GM18867 (cell line): Measurements from ENCODE around the gene ABHD2.

Experiments used
- ATAC-seq: cut with Tn5 transposase; IDR thresholded peaks from one replicate; pipeline ENCODE4 v1.9.1; 2021; ENCODE audit warnings: mild to moderate bottlenecking, moderate library complexity; ENCODE audit not compliant: unreplicated experiment

The ABHD2 gene

DNA sequence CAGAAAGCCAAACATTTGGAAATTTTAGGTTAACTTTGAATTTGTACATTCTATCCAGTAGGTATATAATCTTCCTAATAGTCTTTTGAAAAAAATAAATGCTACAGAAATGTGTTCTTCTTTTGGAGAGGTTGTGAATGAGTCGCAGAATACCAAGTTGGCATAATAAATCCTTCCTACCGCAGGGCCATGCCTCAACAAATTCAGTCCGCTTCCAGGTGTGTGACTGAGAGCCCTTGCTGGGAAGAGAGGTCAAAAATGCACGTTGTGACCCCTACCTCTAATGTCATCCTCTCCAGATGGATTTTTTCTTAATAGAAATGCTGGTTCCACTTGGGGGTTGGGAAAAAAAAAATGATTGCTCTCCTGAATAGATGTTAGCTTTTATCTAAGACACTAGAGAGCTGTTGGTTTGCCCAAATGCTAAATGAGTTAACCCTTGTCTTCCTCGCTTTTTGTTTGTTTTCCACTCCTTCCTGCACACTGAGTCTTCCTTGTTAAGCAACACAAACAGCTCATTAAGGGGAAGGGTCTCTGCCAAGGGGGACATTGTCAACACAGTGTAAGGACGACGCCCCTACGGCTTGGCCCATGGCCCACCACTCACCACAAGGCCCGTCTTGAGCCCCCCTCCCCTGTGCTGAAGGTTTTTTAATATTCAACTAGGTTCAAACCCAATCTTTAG is 99.2 kb downstream of the ABHD2 start:
- ATAC-seq = no peak

DNA sequence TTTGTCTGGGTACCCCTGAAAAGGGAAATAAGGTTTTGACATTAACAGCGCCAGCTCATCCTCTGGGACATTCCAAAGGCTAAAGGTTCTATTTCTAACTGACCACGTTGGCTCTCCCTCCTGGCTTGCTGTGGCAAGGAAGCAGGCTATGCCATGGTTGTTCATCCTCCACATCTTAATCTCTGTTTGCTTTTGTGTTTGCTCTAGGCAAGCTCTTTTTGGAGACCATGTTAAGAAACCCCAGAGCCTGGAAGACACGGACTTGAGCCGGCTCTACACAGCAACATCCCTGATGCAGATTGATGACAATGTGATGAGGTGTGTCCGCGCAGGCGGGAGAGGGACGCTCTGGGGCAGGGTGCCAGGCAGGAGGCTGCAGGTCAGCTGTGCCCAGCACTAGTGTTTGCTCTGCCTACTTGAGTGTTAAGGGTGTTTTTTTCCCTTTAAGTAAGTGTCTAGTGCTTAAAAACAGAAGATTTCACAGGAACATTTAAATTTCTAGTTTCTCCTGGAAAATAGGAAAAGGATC is 99.8 kb downstream of the ABHD2 start:
- no peak for ATAC-seq

DNA sequence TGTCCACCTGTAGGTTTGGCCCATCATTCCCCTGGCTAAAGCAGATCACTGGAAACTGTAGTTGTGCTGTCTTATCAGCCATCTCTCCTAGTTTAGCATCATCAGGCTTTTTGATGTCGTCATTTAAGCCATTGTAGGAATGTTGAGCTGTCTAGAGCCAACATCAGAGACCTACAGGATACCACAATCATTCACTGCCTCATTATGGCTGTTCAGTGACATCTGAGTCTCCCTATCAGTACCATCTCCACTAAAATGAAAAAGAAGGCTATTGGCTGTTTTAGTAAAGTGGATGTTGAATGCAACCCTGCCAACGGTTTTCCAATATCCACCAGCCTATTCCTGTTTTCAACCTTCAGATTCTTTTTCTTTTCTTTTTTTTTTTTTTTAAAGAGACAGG is 103.9 kb downstream of the ABHD2 start:
- ATAC-seq = no peak

DNA sequence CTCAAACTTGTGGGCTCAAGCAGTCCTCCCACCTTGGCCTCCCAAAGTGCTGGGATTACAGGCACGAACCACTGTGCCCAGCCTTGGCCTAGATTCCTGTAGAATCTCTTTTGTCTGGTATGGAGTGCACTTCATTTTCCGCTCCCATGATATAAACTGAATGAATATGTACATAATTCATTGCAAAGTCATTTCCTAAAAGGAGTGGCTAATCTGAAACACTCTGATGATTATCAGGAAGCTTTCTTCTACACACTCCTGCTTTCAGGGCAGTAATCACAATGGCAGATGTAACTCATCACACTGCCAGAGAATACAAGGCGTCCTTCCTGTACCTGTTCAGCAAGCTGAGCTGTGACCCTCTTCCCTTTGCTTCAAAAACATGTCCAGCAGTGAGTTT is 104.5 kb downstream of the ABHD2 start:
- no peak for ATAC-seq

DNA sequence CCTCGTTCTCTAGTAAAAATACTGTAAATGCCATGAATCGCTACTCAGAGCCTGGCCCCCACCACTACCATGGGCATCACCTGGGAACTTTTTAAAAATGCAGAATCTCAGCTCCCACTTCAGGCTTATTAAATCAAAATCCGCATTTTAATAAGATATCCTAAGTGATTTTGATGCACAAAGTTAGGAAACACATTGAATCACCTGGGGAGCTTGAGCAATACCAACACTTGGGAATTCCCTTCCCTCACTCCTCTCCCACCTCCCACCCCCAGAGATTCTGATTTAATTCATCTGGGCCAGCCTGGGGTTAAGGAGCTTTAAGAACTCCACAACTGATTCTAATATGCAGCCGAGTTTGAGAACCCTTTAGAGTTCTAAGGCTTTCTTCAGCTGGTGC is 106.4 kb downstream of the ABHD2 start:
- ATAC-seq = no peak

DNA sequence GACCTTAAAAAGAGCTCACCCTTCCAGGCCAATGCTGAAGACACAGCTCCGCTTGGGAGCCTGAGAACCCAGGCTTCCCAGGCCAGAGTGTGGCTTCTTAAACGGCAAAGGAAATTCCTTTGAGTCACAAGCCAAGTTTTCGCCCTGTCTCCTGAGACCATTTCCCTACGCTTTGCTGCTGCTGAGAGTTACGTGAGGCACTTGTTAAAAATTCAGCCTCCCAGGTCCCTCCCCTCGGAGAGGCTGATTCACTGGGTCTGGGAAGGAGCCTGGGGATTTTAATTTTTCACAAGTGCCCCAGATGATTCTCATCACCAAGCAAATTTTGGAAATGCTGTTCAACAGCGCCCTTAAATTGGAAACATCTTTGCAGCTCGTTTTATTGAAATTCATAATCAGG is 107.6 kb downstream of the ABHD2 start:
- no peak for ATAC-seq

DNA sequence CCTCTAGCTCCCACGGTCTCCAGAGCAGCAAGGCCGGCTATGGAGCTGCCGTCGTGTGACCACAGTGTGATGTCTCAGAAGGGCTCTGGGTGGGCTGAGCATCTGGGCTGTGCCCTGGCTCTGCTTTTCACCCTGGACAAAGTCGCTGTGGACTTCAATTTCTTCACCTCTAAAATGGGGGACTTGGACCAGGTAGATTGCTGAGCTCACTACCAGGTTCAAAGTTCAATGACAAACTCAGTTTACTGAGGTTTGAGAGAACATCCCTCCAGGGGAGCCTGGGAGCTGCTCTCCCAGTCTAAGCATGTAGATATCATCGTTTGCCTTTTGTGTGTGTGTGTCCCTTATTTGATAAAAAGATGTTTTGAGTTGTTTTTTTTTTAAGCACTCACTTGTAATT is 108.0 kb downstream of the ABHD2 start:
- no peak for ATAC-seq

DNA sequence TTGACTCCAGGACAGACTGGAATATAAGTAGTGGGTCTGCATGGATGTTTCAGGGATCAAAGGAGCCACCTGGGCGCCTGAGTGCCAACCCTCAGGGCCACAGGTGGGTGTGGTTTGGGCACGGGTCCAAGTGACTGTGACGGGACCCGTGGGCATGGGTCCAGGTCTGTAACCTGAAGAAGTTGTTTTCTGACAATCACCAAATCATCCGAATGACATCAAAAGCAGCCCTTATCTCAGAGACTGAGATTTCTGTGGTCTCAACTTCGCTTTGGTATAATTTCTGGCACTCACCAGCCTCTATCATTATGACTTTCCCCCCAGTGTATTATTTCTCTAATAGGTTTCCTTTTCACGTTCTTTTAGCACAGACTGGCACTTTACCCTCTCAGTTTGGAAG is 108.7 kb downstream of the ABHD2 start:
- no peak for ATAC-seq

DNA sequence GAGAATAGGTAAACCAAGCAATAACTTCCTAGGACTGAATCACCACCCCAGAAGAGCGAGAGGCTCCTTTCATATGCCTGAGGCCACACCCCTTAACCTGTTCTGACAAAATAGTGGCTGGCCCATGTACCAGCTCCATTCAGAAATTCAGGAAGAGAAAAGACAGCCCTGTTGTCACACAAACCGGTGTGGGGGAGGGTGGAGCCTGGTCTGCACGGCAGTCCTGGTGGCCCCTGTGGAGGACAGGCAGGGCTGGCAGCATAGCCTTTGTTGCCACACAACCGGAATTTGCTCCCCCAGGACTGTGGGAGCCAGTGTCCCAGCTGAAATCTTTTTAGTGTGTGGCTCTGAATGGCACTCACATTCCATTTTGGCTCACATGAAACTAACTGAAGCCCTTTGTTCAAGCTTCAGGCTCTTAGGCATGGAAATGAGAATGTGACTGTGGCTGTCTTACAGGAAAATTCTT is 109.3 kb downstream of the ABHD2 start:
- no peak for ATAC-seq

DNA sequence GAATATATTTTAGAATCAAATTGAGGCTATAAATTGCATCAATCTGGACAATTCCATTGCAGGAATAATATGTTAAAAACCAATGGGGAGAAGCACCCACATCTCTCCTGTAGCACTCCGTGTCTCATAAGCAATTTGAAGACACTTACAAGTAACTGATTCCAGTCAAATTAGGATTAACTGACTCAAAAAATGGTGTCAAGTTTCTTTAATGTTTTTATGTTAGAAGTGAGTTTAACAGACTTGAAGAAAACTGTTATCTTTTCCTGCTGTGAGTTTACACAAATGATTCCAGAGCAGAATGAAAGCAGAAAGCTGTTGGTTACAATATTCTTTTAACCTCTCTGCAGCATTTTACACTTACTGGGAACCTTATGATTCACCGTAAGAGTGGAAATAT is 109.9 kb downstream of the ABHD2 start:
- no peak for ATAC-seq

DNA sequence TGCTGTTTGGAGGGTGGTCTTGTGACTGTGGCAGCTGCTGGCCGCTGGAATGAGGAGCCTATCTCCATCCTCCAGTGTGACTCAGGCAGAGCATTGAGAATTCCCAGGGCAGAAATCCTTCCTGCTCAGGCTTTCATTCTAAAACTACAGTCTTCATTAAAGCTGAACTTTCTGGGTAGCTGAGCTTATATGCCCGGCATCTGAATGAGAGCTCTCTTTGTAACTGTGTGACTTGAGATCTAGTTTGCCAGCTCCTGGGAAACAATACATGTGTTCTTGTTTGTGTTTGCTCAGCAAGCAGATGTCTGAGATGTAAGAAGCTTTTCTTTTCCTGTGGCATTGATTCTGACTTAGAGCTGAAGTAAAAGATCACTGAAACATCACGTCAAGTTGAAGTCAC is 110.7 kb downstream of the ABHD2 start:
- ATAC-seq = no peak

DNA sequence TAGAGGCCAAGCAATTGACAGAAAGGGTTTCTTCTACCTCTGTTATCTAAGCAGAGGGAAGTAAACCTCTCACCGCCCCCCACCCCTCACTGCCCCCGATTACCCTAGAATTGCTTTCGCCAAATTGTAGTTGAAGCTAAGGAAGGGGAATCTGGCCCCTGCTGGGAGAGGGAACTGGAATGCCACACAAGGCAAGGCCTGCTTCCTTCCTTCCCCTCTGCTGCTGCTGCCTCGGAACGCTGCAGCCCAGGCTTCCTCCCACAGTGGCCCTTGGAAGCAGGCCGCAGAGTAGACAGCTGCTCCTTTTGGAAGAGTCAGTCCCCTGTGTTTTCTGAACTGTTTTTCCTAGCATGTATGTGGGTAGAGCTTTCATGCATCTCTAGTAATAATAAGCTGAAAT is 111.5 kb downstream of the ABHD2 start:
- no peak for ATAC-seq

DNA sequence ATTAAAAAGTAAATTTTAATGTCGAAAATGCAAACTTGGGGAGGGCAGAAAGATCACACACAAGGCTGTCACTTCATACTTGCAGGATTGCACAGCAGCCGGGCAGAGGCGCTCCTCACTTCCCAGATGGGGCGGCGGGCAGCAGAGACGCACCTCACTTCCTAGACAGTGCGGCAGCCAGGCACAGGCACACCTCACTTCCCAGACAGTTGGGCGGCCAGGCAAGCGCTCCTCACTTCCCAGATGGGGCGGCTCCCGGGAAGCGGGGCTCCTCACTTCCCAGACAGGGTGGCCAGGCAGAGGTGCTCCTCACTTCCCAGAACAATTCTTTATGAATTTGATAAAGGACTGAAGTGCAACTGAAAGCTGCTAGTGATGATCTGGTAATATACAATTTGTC is 111.9 kb downstream of the ABHD2 start:
- ATAC-seq = no peak

DNA sequence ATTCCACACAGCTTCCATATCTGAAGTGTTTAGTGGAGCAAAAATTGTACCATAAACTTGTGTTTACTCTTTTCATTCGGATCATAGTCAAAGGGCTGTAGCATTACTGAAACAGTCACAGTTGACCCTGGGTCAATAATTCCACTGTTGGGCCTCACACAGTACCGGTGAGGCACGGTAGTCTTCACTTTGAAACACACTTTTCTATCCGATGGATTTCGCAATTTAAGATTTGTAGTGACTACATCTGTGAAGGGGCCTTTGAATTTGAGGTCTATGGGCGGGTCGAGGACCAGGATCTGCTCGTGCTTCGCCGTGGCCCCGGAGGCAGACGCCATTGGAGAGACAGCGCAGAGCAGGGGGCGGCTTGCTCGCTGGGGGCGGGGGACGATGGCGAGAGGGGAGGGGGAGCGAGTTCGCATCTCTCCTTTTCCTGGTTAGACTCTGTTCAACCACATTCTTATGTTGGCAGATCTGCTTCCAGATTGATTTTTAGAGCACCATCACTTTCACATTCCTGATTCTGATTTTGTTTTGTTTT is 113.3 kb downstream of the ABHD2 start:
- no peak for ATAC-seq

DNA sequence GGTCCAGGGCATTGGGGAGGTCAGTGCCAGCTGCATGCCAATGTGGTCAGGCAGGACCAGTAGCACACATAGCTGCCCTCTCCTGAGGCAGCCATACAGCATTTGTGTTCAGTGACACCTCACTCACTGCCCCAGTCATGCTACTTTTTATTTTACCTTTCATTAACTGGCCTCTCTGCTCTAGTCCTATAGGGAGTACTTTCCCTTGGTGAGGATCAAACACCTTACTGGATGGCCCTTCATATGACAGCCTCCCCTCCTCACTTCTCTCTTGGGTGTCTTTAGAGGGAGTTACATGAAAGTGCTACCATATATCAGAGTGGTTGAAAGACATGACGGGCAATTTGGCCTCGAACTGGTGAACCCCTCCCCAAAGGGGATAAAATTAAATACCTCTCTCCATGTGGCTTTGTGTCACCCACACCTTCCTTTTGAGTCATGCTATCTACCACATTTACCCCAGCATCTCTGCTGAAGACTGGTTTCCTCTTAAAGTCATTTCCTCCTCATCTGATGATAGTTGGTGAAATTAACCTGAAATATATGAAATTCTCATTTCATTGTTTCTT is 115.5 kb downstream of the ABHD2 start:
- no peak for ATAC-seq

DNA sequence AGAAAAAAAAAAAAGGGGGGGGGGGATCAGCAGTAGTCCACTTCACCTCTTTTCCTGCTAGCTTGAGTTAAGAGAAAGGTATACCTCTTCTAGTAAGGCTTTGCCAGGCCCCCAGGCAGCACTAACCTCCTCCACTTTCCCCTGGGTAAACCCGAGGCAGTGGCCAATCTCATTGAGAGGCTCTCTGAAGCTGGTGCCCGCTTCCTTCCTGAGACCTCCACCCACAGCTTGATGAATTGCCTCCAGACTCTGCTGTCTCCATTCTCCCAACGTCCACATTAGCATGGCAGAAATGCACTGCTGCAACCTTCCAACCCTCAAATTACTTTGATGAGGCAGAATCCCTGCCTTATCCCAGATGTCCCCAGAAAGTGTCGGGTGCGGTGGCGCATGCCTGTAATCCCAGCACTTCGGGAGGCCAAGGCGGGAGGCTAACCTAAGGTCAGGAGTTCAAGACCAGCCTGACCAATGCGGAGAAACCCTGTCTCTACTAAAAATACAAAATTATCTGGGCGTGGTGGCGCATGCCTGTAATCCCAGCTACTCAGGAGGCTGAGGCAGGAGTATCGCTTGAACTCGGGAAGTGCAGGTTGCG is 117.8 kb downstream of the ABHD2 start:
- no peak for ATAC-seq

DNA sequence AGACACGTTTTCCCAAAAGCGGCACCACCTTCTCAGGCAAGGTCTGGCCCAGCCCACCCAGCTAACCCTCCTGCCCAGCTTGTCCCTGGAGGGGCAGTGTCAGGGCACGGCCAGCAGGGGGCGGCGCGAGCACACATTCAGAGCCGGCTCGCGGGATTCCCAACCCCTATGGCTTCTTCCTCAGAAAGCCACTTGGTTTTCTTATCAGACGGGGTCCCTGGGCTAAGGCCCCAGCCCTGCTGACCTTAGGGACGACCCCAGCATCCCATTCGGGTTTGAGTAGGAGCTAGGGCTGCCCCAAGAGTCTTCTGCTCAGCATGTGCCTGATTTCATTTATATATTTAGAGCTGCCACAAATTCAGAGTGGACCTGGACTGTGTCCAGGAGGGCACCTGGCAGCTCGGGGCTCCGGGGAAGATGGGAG is 118.7 kb downstream of the ABHD2 start:
- peak; percentile 84 for ATAC-seq

DNA sequence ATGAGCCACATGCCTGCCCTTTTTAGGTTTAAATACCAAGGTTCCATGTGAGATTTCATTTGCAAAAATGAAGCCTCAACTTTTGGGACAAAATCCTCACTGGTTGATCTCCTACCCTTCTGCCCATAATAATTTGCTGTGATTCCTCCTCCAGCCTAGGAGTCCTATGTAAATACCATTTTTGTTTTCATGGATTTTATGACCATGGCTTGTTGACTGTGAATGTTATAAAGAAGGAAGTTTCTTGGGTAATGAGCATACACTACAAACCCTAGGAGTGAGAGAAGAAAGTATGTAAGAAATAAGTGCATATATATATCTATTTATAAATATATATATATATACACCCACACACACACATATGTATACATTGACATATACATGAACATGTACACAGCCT is 120.0 kb downstream of the ABHD2 start:
- ATAC-seq = no peak

DNA sequence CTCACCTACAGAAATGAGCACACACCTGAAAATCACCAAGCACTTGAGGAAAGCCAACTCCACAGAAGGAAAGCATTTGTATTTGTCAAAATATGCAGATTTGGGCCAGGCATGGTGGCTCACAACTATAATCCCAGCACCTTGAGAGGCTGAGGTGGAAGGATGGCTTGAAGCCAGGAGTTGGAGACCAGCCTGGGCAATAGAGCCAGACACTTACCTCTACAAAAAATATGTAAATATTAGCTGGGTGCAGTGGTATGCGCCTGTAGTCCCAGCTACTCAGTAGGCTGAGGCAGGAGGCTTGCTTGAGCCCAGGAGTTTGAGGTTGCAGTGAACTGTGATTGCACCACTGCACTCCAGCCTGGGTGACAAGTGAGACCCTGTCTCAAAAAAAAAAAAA is 120.8 kb downstream of the ABHD2 start:
- ATAC-seq = no peak

DNA sequence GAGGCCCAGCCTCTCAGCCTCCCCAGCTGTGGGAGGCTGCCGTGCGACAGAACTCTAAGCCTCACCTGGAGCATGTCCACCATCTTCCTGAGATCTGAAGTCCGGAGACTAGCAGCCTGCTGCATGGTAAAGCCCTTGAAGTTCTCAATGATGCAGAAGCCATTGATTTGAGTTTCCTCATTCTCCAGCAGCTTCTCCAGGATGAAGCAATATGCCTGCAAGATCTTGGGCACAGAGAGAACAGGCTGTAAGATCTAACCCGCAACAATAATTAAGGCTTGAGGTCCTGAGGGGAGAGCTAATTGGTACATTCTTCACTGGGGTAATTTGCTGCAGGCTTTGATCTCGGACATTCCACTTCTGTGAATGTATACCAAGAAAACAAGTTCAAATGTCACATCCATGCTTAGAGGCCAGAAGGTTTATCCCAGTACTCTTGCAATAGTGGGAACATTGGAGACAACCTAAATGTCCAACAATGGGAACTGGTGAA is 123.5 kb downstream of the ABHD2 start:
- no peak for ATAC-seq

DNA sequence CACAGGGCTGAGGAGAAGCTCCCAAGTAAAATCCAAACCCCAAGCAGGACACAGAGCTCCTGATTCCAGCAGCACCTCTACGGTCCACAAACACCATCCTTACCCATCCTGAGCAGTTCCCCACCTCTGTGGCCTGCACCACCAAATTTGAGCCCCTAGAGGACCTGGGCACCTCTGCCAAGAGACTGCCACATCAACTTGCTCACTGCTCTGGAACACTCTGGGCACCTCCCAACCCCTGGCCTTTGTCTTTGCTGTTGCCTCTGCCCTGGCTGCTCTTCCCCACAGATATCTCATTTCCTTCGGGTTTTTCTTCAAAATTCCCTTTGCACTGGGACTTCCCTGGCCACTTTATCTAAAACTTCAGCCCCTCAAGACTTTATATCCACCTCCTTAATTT is 127.4 kb downstream of the ABHD2 start:
- ATAC-seq = no peak

DNA sequence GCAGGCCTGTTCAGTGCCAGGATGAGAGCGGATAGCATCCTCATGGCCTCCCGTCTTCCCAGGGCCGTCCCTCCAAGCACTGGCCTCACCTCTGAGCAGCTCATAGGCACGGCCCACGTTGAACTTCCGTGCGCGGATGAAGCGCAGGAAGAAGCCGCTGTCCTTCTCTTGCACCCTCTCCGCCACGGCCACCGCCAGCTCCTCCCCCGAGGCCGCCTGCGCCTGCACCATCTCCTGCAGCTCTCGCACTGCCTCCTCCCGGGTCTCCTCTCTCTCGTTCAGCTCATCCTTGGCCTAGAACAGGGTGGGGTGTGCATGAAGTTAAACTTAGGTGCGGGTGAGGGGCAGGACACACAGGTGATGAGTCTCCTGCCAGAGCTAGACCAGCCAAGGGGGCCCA is 128.8 kb downstream of the ABHD2 start:
- no peak for ATAC-seq
